B cell (primary cell): ENCODE measurements around the gene FARP1. TPM values are rescaled to one million over a fixed set of nuclear protein-coding genes. Genes with fewer than 3 reads are reported as not detected.

Experiments
- ATAC-seq: fragments of 200-7000 bp; cut with Tn5 transposase; one replicate; pipeline ENCODE4 v1.10.0; 2021; ENCODE audit warnings: low read depth, mild to moderate bottlenecking, moderate number of reproducible peaks, moderate library complexity
- CTCF ChIA-PET: fragments of 350-600 bp; sonication (Branson Sonifier 250); formaldehyde crosslinking; loops from one replicate; lab custom pipeline; 2021; ENCODE audit warnings: antibody characterized with exemption, inconsistent platforms; lab: Charles Lee
- POLR2A ChIA-PET: fragments of 350-600 bp; sonication (Branson Sonifier 250); formaldehyde crosslinking; loops from one replicate; lab custom pipeline; 2021; ENCODE audit warnings: antibody characterized with exemption; lab: Charles Lee
- DNase-seq: peaks from one replicate; pipeline ENCODE4 v3.0.0; 2013
- H2AFZ ChIP-seq: 2 replicates; pipeline ENCODE4 v1.6.1; 2012; ENCODE audit warnings: mild to moderate bottlenecking, low read depth, low read length; ENCODE audit not compliant: insufficient read depth, poor library complexity, severe bottlenecking
- H3K27ac ChIP-seq, 2 donors: 1 replicate in 1 of 2; 2 replicates in 1 of 2; pipeline ENCODE4 v1.5.1; 2012 to 2013; ENCODE audit warnings: low read length in 2 of 2, mild to moderate bottlenecking in 2 of 2, moderate library complexity in 1 of 2
- H3K27me3 ChIP-seq, 4 experiments: fragments of 200-600 bp in 1 of 4; sonication (generic) in 1 of 4; replicated peaks in 1 of 4; 1 replicate in 2 of 4; 2 replicates in 2 of 4; pipeline versions ENCODE4 v1.6.1 to v1.7.0; 2013 to 2016; ENCODE audit warnings: low read length in 3 of 4, mild to moderate bottlenecking in 2 of 4, mixed read lengths in 1 of 4, moderate library complexity in 1 of 4; ENCODE audit not compliant: insufficient read depth in 4 of 4, control insufficient read depth in 3 of 4; ENCODE audit errors: control extremely low read depth in 1 of 4
- H3K36me3 ChIP-seq, 2 experiments: replicated peaks in 1 of 2; 1 replicate in 1 of 2; 2 replicates in 1 of 2; pipeline versions ENCODE4 v1.6.1 to v1.7.1; 2013; ENCODE audit warnings: low read length in 1 of 2; ENCODE audit not compliant: insufficient read depth in 2 of 2, control insufficient read depth in 1 of 2; ENCODE audit errors: control extremely low read depth in 1 of 2, extremely low read depth in 1 of 2
- H3K4me1 ChIP-seq, 2 donors: fragments of 200-600 bp in 1 of 2; sonication (generic) in 1 of 2; 1 replicate in 1 of 2; 2 replicates in 1 of 2; pipeline versions ENCODE4 v1.5.1 to v1.6.1; 2013 to 2017; ENCODE audit warnings: low read length in 2 of 2; ENCODE audit not compliant: control insufficient read depth in 2 of 2, insufficient read depth in 2 of 2
- H3K4me2 ChIP-seq: replicated peaks from 2 replicates; pipeline ENCODE3; 2012; ENCODE audit warnings: mild to moderate bottlenecking, low read depth, low read length; ENCODE audit not compliant: poor library complexity, severe bottlenecking
- H3K4me3 ChIP-seq, 5 experiments: fragments of 200-600 bp in 1 of 5; sonication (generic) in 1 of 5; 1 replicate in 3 of 5; 2 replicates in 2 of 5; pipeline versions ENCODE4 v1.5.1 to v1.7.0; 2011 to 2016; ENCODE audit warnings: low read length in 4 of 5, mild to moderate bottlenecking in 4 of 5, low read depth in 2 of 5, control low read depth in 1 of 5, moderate library complexity in 1 of 5; ENCODE audit not compliant: insufficient read depth in 1 of 5; ENCODE audit errors: control extremely low read depth in 1 of 5, extremely low read depth in 1 of 5
- H3K79me2 ChIP-seq: fragments of 200-600 bp; sonication (generic); one replicate; pipeline ENCODE4 v1.6.0; 2016; ENCODE audit warnings: low read length; ENCODE audit not compliant: control insufficient read depth, insufficient read depth
- H3K9ac ChIP-seq: fragments of 200-600 bp; sonication (generic); 2 replicates; pipeline ENCODE4 v1.6.1; 2017; ENCODE audit warnings: mild to moderate bottlenecking, low read length, moderate library complexity
- H3K9me3 ChIP-seq, 3 donors: one replicate each; pipeline versions ENCODE4 v1.6.1 to v1.7.1; 2013; ENCODE audit warnings: low read length in 2 of 3; ENCODE audit not compliant: control insufficient read depth in 2 of 3, insufficient read depth in 1 of 3; ENCODE audit errors: control extremely low read depth in 1 of 3
- H4K20me1 ChIP-seq: 2 replicates; pipeline ENCODE4 v1.6.0; 2012; ENCODE audit warnings: mild to moderate bottlenecking, low read length; ENCODE audit not compliant: insufficient read depth, control insufficient read depth, poor library complexity, severe bottlenecking
- H3K27ac Mint-ChIP-seq: one replicate; pipeline ENCODE4 v1.8.0; 2021; ENCODE audit warnings: mixed read lengths
- H3K27me3 Mint-ChIP-seq: one replicate; pipeline ENCODE4 v1.8.0; 2021; ENCODE audit warnings: mixed read lengths
- H3K4me1 Mint-ChIP-seq: one replicate; pipeline ENCODE4 v1.8.0; 2021; ENCODE audit warnings: mixed read lengths
- H3K4me3 Mint-ChIP-seq: one replicate; pipeline ENCODE4 v1.8.0; 2021; ENCODE audit warnings: mixed read lengths
- H3K9me3 Mint-ChIP-seq: one replicate; pipeline ENCODE4 v1.8.0; 2022; ENCODE audit warnings: mixed read lengths; ENCODE audit not compliant: insufficient read depth
- CTCF ChIP-seq: fragments of 200-600 bp; IDR thresholded peaks from one replicate; pipeline ENCODE4 v1.8.0; 2022; ENCODE audit warnings: antibody characterized with exemption, mild to moderate bottlenecking
- EZH2 ChIP-seq: IDR thresholded peaks from 2 replicates; pipeline ENCODE4 v1.6.1; 2012; ENCODE audit warnings: borderline replicate concordance, low read depth, mild to moderate bottlenecking, moderate library complexity, low read length; ENCODE audit not compliant: insufficient read depth, poor library complexity, severe bottlenecking
- WGBS: methylation state at CpG from one replicate; pipeline ENCODE4 v1.1.5; 2013; ENCODE audit warnings: missing lambda C conversion rate; ENCODE audit not compliant: insufficient coverage; 5-methylcytosine and 5-hydroxymethylcytosine counted together
- intact Hi-C: fragments of 100-400 bp; cut with micrococcal nuclease; formaldehyde crosslinking; loops from one replicate; pipeline ENCODE4 v1.10.0; 2022
- polyA plus RNA-seq: library from polyadenylated mRNA; depleted of rRNA; stranded (reverse); fragments of >200 nt; gene quantifications from 2 replicates; pipeline ENCODE4 v1.2.3, GENCODE V29; 2012
- total RNA-seq, 2 donors: library from RNA; stranded (reverse); fragments of 120-200 nt in 1 of 2; gene quantifications; 1 replicate in 1 of 2; 2 replicates in 1 of 2; pipeline versions ENCODE4 v1.2.3 to v1.2.4, GENCODE V29; 2013 to 2022

The FARP1 gene
- total and polyA plus RNA-seq, 2 donors (not counting 1 experiment from before 2014, with no cell fraction given): 0.15 to 1.5 TPM

GRCh38 chr13:98243929-98244272 is 101.0 kb downstream of the FARP1 start:
- CTCF ChIA-PET: no interaction called here
- no peak for DNase-seq
- no peak for ATAC-seq
- Histone ChIP-seq H3K36me3 (no peaks in the 10 kb centered on the region), H2AFZ (no peak overlapping the region), H3K4me2 (no peak overlapping the region), H3K9ac (no peak overlapping the region), H3K79me2 (no peaks in the 10 kb centered on the region), H3K9me3 (no peaks in the 10 kb centered on the region), H3K4me3 (no peak overlapping the region), H3K27me3 (no peaks in the 10 kb centered on the region), H3K4me1 (no peaks in the 10 kb centered on the region), H4K20me1 (no peaks in the 10 kb centered on the region), H3K27ac (no peak overlapping the region)
- no peaks in the 10 kb centered on the region for H3K9me3 Mint-ChIP-seq
- H3K4me1 Mint-ChIP-seq: no peaks in the 10 kb centered on the region
- no peak overlapping the region for H3K27ac Mint-ChIP-seq
- TF ChIP-seq EZH2 (no peak), CTCF (no peak)
- POLR2A ChIA-PET: no interaction called here
- peaks cover 4% of the 10 kb centered on the region for H3K27me3 Mint-ChIP-seq
- intact Hi-C loops: no loop called here
- no peak overlapping the region for H3K4me3 Mint-ChIP-seq

GRCh38 chr13:98246538-98247172 is 103.8 kb downstream of the FARP1 start:
- Histone ChIP-seq H3K4me1 (no peaks in the 10 kb centered on the region), H3K27me3 (no peaks in the 10 kb centered on the region), H2AFZ (no peak overlapping the region), H3K27ac (no peak overlapping the region), H4K20me1 (no peaks in the 10 kb centered on the region), H3K36me3 (no peaks in the 10 kb centered on the region), H3K9ac (no peak overlapping the region), H3K9me3 (no peaks in the 10 kb centered on the region), H3K4me2 (no peak overlapping the region), H3K79me2 (no peaks in the 10 kb centered on the region), H3K4me3 (no peak overlapping the region)
- DNase-seq: no peak
- Mint-ChIP-seq H3K4me3 (no peak overlapping the region), H3K27ac (no peak overlapping the region), H3K9me3 (no peaks in the 10 kb centered on the region), H3K4me1 (no peaks in the 10 kb centered on the region), H3K27me3 (peaks cover 4% of the 10 kb centered on the region)
- TF ChIP-seq EZH2: no peak
- no peak for TF ChIP-seq CTCF
- intact Hi-C loops: no loop called here
- ChIA-PET CTCF (no interaction called here), POLR2A (no interaction called here)
- 92% methylated on average over 11 of the region's 11 CpGs for WGBS
- ATAC-seq: no peak
